A673 (cell line): ENCODE measurements around the gene MAPKAP1. TPM values are rescaled to one million over a fixed set of nuclear protein-coding genes. Genes with fewer than 3 reads are reported as not detected.

ENCODE experiments used
- BruUV-seq: library from RNA; stranded (reverse); fragments of 400-500 nt; replicated peaks from 2 replicates; lab custom pipeline; 2021; lab: Mats Ljungman, UMichigan
- CTCF ChIA-PET: fragments of 300-600 bp; sonication (Branson Sonifier 250); formaldehyde crosslinking; loops from one replicate; lab custom pipeline; 2022; ENCODE audit warnings: antibody characterized with exemption; lab: Charles Lee
- POLR2A ChIA-PET: fragments of 300-600 bp; sonication (Branson Sonifier 250); formaldehyde crosslinking; loops from one replicate; lab custom pipeline; 2022; ENCODE audit warnings: antibody characterized with exemption; ENCODE audit not compliant: low non-redundant PET; lab: Charles Lee
- DNase-seq: peaks from one replicate; pipeline ENCODE4 v3.0.0-alpha.2; 2015; ENCODE audit warnings: low spot score
- H3K27ac ChIP-seq: fragments of 200-600 bp; sonication (generic); 2 replicates; pipeline ENCODE4 v1.5.1; 2016; ENCODE audit warnings: mixed run types, low read depth, mild to moderate bottlenecking, mixed read lengths, antibody characterized with exemption, low read length; ENCODE audit not compliant: poor library complexity, severe bottlenecking
- H3K27me3 ChIP-seq: fragments of 200-600 bp; sonication (generic); replicated peaks from 2 replicates; pipeline ENCODE4 v1.6.1; 2017; ENCODE audit warnings: mixed run types, low read depth, mild to moderate bottlenecking, mixed read lengths, antibody characterized with exemption, low read length; ENCODE audit not compliant: insufficient read depth, poor library complexity
- H3K36me3 ChIP-seq: fragments of 200-600 bp; sonication (generic); 2 replicates; pipeline ENCODE4 v1.6.1; 2016; ENCODE audit warnings: mixed run types, mild to moderate bottlenecking, mixed read lengths, antibody characterized with exemption, low read length; ENCODE audit not compliant: insufficient read depth, poor library complexity, severe bottlenecking
- H3K4me1 ChIP-seq: fragments of 200-600 bp; sonication (generic); 2 replicates; pipeline ENCODE4 v1.6.1; 2017; ENCODE audit warnings: mixed run types, mild to moderate bottlenecking, mixed read lengths, antibody characterized with exemption, low read length; ENCODE audit not compliant: insufficient read depth, poor library complexity, severe bottlenecking
- H3K4me3 ChIP-seq: fragments of 200-600 bp; sonication (generic); 2 replicates; pipeline ENCODE4 v1.5.1; 2016; ENCODE audit warnings: low read depth, mixed run types, mild to moderate bottlenecking, mixed read lengths, low read length; ENCODE audit not compliant: poor library complexity, severe bottlenecking
- H3K9me3 ChIP-seq: fragments of 200-600 bp; sonication (generic); 2 replicates; pipeline ENCODE4 v1.6.1; 2016; ENCODE audit warnings: mixed run types, low read depth, mild to moderate bottlenecking, mixed read lengths, antibody characterized with exemption, low read length; ENCODE audit not compliant: poor library complexity, severe bottlenecking
- EZH2 ChIP-seq: fragments of 200-600 bp; sonication (generic); IDR thresholded peaks from 2 replicates; pipeline ENCODE4 v1.6.1; 2017; ENCODE audit warnings: borderline replicate concordance, low read depth, mild to moderate bottlenecking, mixed read lengths, antibody characterized with exemption, low read length; ENCODE audit not compliant: poor library complexity, severe bottlenecking
- intact Hi-C: fragments of 100-400 bp; cut with micrococcal nuclease; formaldehyde crosslinking; loops from one replicate; pipeline ENCODE4 v1.10.0; 2022; ENCODE audit not compliant: unreplicated experiment
- total RNA-seq: library from RNA; stranded (reverse); gene quantifications from 2 replicates; pipeline ENCODE4 v1.2.3, GENCODE V29; 2021
- TF ChIP-seq, protein P1 (sequence below): fragments of 300-800, 200-600 bp; sonication (generic); conservative IDR thresholded peaks from 2 replicates; pipeline ENCODE4 v1.5.1; 2017; ENCODE audit warnings: low read depth, mild to moderate bottlenecking, antibody characterized with exemption, low read length, moderate library complexity, mixed read lengths

Gene MAPKAP1
- total RNA-seq, 1 experiment from 2014 or later = 98.7 TPM

DNA sequence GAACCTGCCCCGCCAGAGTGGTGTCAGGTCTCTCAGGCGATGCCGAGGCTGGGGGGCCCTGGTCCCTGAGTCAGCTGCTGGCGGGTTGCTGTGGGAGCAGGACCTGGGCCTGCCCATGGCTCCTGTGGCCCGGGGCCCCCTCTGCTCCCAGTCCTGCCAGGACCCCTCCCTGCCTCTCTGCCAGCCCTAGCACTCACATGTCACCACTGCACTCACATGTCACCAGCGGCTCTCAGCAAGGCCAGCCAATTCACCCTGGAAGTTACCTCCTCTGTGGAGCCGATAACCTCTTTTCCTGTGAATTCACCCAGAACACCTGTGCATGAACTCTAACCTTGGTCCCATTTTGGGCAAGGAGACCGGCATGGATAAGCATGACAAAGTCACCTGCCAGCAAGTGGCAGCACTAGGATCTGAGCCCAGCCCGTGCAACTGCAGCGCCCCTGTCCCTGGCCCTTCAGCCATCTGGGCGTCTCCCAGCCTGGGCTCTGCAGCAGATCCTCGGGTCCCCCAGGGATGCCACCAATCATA lies 275.2 kb downstream of the MAPKAP1 start:
- no peak for DNase-seq
- CTCF ChIA-PET = no interaction called here
- POLR2A ChIA-PET = no interaction called here
- Histone ChIP-seq H3K4me1 (peaks cover 18% of the 10 kb centered on the region), H3K27ac (no peak overlapping the region), H3K27me3 (no peaks in the 10 kb centered on the region), H3K36me3 (no peaks in the 10 kb centered on the region), H3K4me3 (no peak overlapping the region), H3K9me3 (no peaks in the 10 kb centered on the region)
- no peak for TF ChIP-seq EZH2
- TF ChIP-seq, protein P1, sequence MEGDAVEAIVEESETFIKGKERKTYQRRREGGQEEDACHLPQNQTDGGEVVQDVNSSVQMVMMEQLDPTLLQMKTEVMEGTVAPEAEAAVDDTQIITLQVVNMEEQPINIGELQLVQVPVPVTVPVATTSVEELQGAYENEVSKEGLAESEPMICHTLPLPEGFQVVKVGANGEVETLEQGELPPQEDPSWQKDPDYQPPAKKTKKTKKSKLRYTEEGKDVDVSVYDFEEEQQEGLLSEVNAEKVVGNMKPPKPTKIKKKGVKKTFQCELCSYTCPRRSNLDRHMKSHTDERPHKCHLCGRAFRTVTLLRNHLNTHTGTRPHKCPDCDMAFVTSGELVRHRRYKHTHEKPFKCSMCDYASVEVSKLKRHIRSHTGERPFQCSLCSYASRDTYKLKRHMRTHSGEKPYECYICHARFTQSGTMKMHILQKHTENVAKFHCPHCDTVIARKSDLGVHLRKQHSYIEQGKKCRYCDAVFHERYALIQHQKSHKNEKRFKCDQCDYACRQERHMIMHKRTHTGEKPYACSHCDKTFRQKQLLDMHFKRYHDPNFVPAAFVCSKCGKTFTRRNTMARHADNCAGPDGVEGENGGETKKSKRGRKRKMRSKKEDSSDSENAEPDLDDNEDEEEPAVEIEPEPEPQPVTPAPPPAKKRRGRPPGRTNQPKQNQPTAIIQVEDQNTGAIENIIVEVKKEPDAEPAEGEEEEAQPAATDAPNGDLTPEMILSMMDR = no peak
- BruUV-seq = no TSS peak
- intact Hi-C loops = no loop called here

DNA sequence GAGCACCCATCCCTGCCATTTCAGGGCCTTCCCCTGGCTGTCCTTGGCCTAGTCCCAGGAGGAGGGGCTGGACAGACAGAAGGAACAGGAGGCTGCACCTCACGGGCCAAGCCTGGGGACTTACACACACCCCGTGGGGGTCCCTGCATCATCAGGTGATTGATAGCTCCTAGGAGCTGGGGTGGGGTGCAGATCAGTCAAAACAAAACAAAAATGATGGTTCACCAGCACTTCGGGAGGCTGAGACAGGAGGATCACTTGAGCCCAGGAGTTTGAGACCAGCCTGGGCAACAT lies 276.0 kb downstream of the MAPKAP1 start:
- ChIA-PET CTCF (no interaction called here), POLR2A (no interaction called here)
- Histone ChIP-seq H3K36me3 (no peaks in the 10 kb centered on the region), H3K4me1 (peaks cover 18% of the 10 kb centered on the region), H3K27ac (no peak overlapping the region), H3K4me3 (no peak overlapping the region), H3K27me3 (no peaks in the 10 kb centered on the region), H3K9me3 (no peaks in the 10 kb centered on the region)
- no TSS peak for BruUV-seq
- TF ChIP-seq EZH2 = no peak
- TF ChIP-seq, protein P1 = no peak
- DNase-seq = no peak
- intact Hi-C loops = no loop called here

DNA sequence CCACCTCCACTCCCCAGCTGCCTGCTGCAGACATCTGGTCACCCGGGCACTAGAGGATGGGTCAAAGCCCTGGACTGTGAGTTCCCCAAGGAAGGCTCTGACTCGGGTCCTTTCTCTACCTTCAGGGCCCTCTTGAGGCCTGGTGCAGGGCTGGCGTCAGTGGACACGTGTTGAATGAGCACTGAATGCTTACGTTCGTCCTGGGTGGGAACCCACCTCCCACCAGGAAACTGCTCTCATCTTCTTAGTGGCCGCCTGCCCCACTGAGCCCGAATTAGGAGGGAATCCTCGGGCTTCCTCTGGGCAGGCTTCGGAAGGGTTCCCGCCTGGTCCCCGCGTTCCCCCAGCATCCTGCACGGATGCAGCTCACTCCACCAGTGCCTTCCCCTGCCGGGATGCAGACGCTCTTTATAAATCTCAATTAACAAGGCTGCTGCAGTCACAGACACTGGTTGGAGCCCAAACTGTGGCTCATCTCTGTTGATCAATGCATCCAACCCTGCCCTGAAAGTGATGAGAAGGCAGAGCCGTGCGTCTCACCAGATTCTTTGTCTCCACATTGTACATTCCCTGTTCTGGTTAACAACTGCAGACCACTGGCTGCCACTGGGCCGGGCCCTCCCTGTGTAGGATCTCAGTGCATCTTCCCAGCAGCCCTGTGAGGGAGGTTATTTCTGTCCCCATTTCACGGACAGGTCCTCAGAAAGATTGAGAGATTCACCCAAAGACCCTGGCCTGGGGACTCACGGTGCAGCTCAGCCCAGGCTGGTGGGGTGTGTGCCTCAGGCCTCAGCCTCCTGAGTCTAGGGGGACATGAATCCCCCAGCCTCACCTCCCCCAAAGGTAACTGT lies 276.6 kb downstream of the MAPKAP1 start:
- DNase-seq = no peak
- H3K36me3 ChIP-seq = no peaks in the 10 kb centered on the region
- intact Hi-C loops = no loop called here
- BruUV-seq = no TSS peak
- peaks cover 18% of the 10 kb centered on the region for H3K4me1 ChIP-seq
- POLR2A ChIA-PET = no interaction called here
- no peak overlapping the region for H3K27ac ChIP-seq
- no peaks in the 10 kb centered on the region for H3K9me3 ChIP-seq
- H3K27me3 ChIP-seq = no peaks in the 10 kb centered on the region
- CTCF ChIA-PET = no interaction called here
- no peak for TF ChIP-seq EZH2
- TF ChIP-seq, protein P1 = no peak
- no peak overlapping the region for H3K4me3 ChIP-seq
